SK-N-SH treated with all-trans-retinoic acid at 6 μM for 48 hours (cell line): Measurements from ENCODE around the gene PIK3CB.
"Not testable (repeated sequence)": the region's sequence is repeated elsewhere in the genome, so short reads cannot be mapped to it uniquely, and the experiment has no call there.

Experiments
- ATAC-seq: fragments of 200-7000 bp; cut with Tn5 transposase; 3 replicates; pipeline ENCODE4 v1.9.1; 2020; ENCODE audit warnings: mild to moderate bottlenecking, moderate library complexity
- BACH2 ChIP-seq: fragments of 250-450 bp; sonication (Bioruptor Pico); IDR thresholded peaks from 2 replicates; pipeline ENCODE4 v1.9.0; 2021; ENCODE audit warnings: mild to moderate bottlenecking, borderline replicate concordance
- CSDC2 ChIP-seq: fragments of 250-450 bp; sonication (Bioruptor Pico); IDR thresholded peaks from 2 replicates; pipeline ENCODE4 v1.5.0; 2020; ENCODE audit warnings: mild to moderate bottlenecking, moderate library complexity
- ESRRG ChIP-seq: fragments of 250-450 bp; sonication (Bioruptor Pico); IDR thresholded peaks from 2 replicates; pipeline ENCODE4 v1.6.1; 2021; ENCODE audit warnings: mild to moderate bottlenecking
- GLIS3 ChIP-seq: fragments of 250-450 bp; sonication (Bioruptor Pico); IDR thresholded peaks from 2 replicates; pipeline ENCODE4 v1.5.0; 2020; ENCODE audit warnings: mild to moderate bottlenecking, moderate library complexity
- ISL1 ChIP-seq: fragments of 250-450 bp; sonication (Bioruptor Pico); IDR thresholded peaks from 2 replicates; pipeline ENCODE4 v2.1.2; 2022; ENCODE audit warnings: mild to moderate bottlenecking, moderate library complexity
- OSR1 ChIP-seq: fragments of 250-450 bp; sonication (Bioruptor Pico); IDR thresholded peaks from 2 replicates; pipeline ENCODE4 v1.8.0; 2022; ENCODE audit warnings: moderate library complexity, mild to moderate bottlenecking, inconsistent platforms
- PPARA ChIP-seq: fragments of 250-450 bp; sonication (Bioruptor Pico); IDR thresholded peaks from 2 replicates; pipeline ENCODE4 v1.5.0; 2020; ENCODE audit warnings: mild to moderate bottlenecking, borderline replicate concordance
- RARB ChIP-seq: fragments of 250-450 bp; sonication (Bioruptor Pico); IDR thresholded peaks from 2 replicates; pipeline ENCODE4 v1.8.0; 2021; ENCODE audit warnings: mild to moderate bottlenecking, moderate library complexity
- SNAI2 ChIP-seq: fragments of 250-450 bp; sonication (Bioruptor Pico); IDR thresholded peaks from 2 replicates; pipeline ENCODE4 v1.5.0; 2020; ENCODE audit warnings: mild to moderate bottlenecking, moderate library complexity
- TOX ChIP-seq: fragments of 250-450 bp; sonication (Bioruptor Pico); IDR thresholded peaks from 2 replicates; pipeline ENCODE4 v1.8.0; 2021; ENCODE audit warnings: mild to moderate bottlenecking, moderate library complexity, borderline replicate concordance
- ZFP3 ChIP-seq: fragments of 250-450 bp; sonication (Bioruptor Pico); IDR thresholded peaks from 2 replicates; pipeline ENCODE4 v1.5.0; 2020; ENCODE audit warnings: mild to moderate bottlenecking, moderate library complexity
- ZFP30 ChIP-seq: fragments of 450-650 bp; formaldehyde crosslinking; IDR thresholded peaks from 2 replicates; pipeline ENCODE4 v1.5.0; 2022; ENCODE audit warnings: mild to moderate bottlenecking, moderate library complexity
- ZNF565 ChIP-seq: fragments of 450-650 bp; formaldehyde crosslinking; conservative IDR thresholded peaks from 2 replicates; pipeline ENCODE4 v1.5.0; 2020; ENCODE audit warnings: low read depth, mild to moderate bottlenecking, moderate library complexity
- ZNF70 ChIP-seq: fragments of 450-650 bp; formaldehyde crosslinking; IDR thresholded peaks from 2 replicates; pipeline ENCODE4 v1.5.0; 2020; ENCODE audit warnings: mild to moderate bottlenecking, moderate library complexity
- ZNF8 ChIP-seq: fragments of 450-650 bp; formaldehyde crosslinking; IDR thresholded peaks from 2 replicates; pipeline ENCODE4 v1.5.0; 2020; ENCODE audit warnings: mild to moderate bottlenecking, moderate library complexity
- TF ChIP-seq, protein P1 (sequence below): fragments of 250-450 bp; sonication (Bioruptor Pico); IDR thresholded peaks from 2 replicates; pipeline ENCODE4 v1.8.0; 2020; ENCODE audit warnings: mild to moderate bottlenecking, moderate library complexity, borderline replicate concordance
- TF ChIP-seq, protein P2 (sequence below): fragments of 250-450 bp; sonication (Bioruptor Pico); IDR thresholded peaks from 2 replicates; pipeline ENCODE4 v1.8.0; 2021; ENCODE audit warnings: low read depth, mild to moderate bottlenecking, moderate library complexity, borderline replicate concordance
- TF ChIP-seq, protein P3 (sequence below): fragments of 250-450 bp; sonication (Bioruptor Pico); IDR thresholded peaks from 2 replicates; pipeline ENCODE4 v1.5.0; 2020; ENCODE audit warnings: mild to moderate bottlenecking, moderate library complexity

The PIK3CB gene

DNA sequence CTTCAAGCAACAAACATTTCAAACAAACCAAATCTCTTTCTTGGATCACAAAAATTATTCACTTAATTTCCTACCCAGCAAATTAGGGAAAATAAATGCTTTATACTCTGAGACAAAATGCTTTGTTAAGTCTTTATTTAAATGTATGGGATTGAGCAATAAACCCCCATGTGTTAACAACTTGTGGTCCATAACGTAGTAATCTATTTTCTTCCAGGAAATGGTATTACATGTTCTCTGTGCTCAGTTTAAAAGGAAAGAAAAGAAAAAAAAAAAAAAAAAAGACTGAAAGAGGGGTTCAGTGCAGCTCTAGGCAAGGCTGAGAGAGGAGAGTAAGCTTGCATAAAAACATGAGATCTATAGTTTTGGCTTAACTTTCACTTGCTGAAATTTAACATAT lies 102.3 kb downstream of the PIK3CB start:
- ATAC-seq, result no peak

DNA sequence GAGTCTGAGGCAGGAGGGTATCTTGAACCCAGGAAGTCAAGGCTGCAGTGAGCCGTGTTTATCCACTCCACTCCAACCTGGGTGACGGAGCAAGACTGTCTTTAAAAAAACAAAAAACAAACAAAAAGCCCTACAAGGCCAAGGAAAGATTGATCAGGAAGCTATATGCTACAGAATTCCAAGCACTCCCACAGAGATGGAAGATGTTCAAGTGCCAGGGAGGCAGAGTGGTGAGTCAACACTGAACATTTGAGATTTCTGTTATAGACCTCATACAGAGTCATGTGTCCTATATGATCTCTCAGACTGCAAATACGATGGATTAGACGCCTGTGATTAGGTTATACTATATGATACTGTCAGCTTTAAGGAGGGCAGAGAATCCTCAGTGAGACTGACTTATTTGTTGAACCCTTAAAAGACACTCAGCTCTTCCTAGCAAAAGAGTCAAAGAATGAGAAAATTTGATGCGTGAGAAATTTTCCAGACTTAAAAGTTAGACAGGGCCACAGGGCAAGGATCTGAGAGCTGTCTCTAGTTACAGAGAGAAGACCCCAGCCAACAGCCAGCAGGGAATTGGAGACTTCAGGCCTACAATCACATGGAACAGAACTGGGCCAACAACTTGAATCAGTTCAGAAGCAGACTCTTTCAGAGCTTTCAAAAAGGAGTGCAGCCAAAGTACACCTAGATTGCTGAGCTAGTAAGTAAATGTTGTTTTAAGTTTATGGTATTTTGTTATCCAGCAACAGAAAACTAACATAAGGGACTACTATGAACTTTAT lies 107.6 kb downstream of the PIK3CB start:
- TF ChIP-seq, protein P1, sequence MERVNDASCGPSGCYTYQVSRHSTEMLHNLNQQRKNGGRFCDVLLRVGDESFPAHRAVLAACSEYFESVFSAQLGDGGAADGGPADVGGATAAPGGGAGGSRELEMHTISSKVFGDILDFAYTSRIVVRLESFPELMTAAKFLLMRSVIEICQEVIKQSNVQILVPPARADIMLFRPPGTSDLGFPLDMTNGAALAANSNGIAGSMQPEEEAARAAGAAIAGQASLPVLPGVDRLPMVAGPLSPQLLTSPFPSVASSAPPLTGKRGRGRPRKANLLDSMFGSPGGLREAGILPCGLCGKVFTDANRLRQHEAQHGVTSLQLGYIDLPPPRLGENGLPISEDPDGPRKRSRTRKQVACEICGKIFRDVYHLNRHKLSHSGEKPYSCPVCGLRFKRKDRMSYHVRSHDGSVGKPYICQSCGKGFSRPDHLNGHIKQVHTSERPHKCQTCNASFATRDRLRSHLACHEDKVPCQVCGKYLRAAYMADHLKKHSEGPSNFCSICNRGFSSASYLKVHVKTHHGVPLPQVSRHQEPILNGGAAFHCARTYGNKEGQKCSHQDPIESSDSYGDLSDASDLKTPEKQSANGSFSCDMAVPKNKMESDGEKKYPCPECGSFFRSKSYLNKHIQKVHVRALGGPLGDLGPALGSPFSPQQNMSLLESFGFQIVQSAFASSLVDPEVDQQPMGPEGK (CRISPR knock-in tag), result no peak
- no peak for TF ChIP-seq ISL1 (CRISPR knock-in tag)
- TF ChIP-seq, protein P2, sequence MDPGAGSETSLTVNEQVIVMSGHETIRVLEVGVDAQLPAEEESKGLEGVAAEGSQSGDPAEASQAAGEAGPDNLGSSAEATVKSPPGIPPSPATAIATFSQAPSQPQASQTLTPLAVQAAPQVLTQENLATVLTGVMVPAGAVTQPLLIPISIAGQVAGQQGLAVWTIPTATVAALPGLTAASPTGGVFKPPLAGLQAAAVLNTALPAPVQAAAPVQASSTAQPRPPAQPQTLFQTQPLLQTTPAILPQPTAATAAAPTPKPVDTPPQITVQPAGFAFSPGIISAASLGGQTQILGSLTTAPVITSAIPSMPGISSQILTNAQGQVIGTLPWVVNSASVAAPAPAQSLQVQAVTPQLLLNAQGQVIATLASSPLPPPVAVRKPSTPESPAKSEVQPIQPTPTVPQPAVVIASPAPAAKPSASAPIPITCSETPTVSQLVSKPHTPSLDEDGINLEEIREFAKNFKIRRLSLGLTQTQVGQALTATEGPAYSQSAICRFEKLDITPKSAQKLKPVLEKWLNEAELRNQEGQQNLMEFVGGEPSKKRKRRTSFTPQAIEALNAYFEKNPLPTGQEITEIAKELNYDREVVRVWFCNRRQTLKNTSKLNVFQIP (CRISPR knock-in tag), result no peak
- TF ChIP-seq ZFP30 (CRISPR knock-in tag), result no peak
- ATAC-seq, result no peak

More for the DNA sequence above, 102.3 kb downstream of the PIK3CB start:
- no peak for TF ChIP-seq CSDC2 (CRISPR knock-in tag)
- TF ChIP-seq ZNF565 (CRISPR knock-in tag), result no peak
- no peak for TF ChIP-seq SNAI2 (CRISPR knock-in tag)
- TF ChIP-seq ZNF70 (CRISPR knock-in tag), result no peak
- TF ChIP-seq, protein P3, sequence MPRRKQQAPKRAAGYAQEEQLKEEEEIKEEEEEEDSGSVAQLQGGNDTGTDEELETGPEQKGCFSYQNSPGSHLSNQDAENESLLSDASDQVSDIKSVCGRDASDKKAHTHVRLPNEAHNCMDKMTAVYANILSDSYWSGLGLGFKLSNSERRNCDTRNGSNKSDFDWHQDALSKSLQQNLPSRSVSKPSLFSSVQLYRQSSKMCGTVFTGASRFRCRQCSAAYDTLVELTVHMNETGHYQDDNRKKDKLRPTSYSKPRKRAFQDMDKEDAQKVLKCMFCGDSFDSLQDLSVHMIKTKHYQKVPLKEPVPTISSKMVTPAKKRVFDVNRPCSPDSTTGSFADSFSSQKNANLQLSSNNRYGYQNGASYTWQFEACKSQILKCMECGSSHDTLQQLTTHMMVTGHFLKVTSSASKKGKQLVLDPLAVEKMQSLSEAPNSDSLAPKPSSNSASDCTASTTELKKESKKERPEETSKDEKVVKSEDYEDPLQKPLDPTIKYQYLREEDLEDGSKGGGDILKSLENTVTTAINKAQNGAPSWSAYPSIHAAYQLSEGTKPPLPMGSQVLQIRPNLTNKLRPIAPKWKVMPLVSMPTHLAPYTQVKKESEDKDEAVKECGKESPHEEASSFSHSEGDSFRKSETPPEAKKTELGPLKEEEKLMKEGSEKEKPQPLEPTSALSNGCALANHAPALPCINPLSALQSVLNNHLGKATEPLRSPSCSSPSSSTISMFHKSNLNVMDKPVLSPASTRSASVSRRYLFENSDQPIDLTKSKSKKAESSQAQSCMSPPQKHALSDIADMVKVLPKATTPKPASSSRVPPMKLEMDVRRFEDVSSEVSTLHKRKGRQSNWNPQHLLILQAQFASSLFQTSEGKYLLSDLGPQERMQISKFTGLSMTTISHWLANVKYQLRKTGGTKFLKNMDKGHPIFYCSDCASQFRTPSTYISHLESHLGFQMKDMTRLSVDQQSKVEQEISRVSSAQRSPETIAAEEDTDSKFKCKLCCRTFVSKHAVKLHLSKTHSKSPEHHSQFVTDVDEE, result no peak
- no peak for TF ChIP-seq TOX (CRISPR knock-in tag)
- TF ChIP-seq, protein P1 (CRISPR knock-in tag), result no peak
- TF ChIP-seq GLIS3 (CRISPR knock-in tag), result no peak
- TF ChIP-seq OSR1 (CRISPR knock-in tag), result no peak

DNA sequence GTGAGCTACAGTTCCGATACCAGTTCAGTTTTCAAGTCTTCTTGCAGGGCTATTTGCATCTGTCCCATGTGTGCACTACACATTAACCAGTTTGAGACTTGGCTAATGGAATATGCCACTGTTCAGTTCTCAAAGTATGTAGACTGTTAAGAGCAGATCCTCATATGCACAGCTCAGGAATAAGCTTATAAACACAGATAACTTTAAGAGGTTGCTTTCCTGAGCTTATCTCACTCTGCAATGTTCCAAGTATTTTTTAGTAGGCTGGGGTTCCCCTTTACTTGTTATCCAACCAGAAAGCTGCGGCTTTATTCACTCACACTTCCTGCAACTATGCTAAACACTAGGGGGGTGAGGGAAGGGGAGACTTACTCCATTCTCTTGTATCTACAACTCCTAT lies 108.7 kb downstream of the PIK3CB start:
- not testable (repeated sequence) for ATAC-seq

DNA sequence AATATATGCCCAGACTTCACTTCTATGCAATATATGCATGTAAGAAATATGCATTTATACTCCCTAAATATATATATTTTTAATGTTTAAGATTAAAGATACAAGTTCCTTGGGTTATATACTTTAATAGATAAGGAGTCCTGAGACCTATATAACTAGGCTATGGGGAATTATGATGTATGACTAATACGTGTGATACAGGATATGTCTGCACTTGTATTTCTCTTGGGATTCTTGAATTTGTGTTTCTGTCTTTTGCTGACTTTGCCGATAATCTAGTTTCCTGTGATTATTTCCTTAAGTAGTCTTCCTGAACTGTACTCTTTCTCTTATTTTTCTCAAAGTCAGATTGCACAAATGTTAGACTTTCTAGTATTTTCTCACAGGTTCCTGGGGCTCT lies 109.6 kb downstream of the PIK3CB start:
- ATAC-seq, result no peak
- TF ChIP-seq PPARA, result no peak
- no peak for TF ChIP-seq ZFP30 (CRISPR knock-in tag)
- no peak for TF ChIP-seq ESRRG (CRISPR knock-in tag)
- no peak for TF ChIP-seq OSR1 (CRISPR knock-in tag)
- no peak for TF ChIP-seq ZNF70 (CRISPR knock-in tag)
- TF ChIP-seq RARB (CRISPR knock-in tag), result no peak
- TF ChIP-seq CSDC2 (CRISPR knock-in tag), result no peak
- no peak for TF ChIP-seq BACH2

DNA sequence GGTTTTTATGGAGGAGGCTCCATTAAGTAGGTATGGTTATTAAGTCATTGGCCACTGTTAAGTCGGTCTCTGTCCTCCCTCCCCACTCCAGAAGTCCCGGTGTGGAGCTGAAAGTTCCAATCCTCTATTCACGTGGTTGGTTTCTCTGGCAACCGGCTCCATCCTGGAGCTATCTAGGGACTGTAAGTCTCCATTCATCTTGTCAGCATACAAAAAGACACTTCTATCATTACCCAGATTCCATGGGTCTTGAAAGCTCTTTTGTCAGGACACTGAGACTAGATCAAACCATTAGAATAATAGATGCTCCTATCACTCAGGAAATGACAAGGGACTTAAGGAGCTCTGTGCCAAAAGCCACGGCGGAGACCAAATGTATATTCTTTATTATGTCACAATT lies 110.3 kb downstream of the PIK3CB start:
- TF ChIP-seq ZFP3 (no peak), ZNF8 (CRISPR knock-in tag) (no peak), OSR1 (CRISPR knock-in tag) (no peak), BACH2 (no peak)
- TF ChIP-seq, protein P3, result no peak
- no peak for ATAC-seq
